K562 (cell line): Measurements from ENCODE around the gene PSMA1. TPM values are rescaled to one million over a fixed set of nuclear protein-coding genes. Genes with fewer than 3 reads are reported as not detected.

Experiments used
- ATAC-seq: fragments of 200-7000 bp; cut with Tn5 transposase; 3 replicates; pipeline ENCODE4 v1.9.1; 2020; ENCODE audit warnings: moderate library complexity
- BruUV-seq: library from RNA; stranded (reverse); fragments of 400-500 nt; replicated peaks from 2 replicates; lab custom pipeline; 2021; lab: Mats Ljungman, UMichigan
- CTCF ChIA-PET: fragments of 300-600 bp; formaldehyde crosslinking; extraction: SDS; loops from one replicate; lab custom pipeline; 2021; ENCODE audit warnings: low intra/inter-chr PET ratio; lab: Yijun Ruan, JAX
- POLR2A ChIA-PET: fragments of 300-600, 350-650 bp; sonication (Branson Sonifier 250); formaldehyde crosslinking; extraction: SDS; loops from one replicate; lab custom pipeline; 2021; ENCODE audit warnings: antibody characterized with exemption, inconsistent platforms; lab: Yijun Ruan, JAX
- DNase-seq, 4 experiments: peaks; one replicate each; pipeline versions ENCODE4 v3.0.0 to v3.0.0-alpha.2; 2011 to 2018; ENCODE audit warnings: low spot score in 3 of 4, mixed read lengths in 3 of 4; ENCODE audit errors: extremely low read depth in 1 of 4
- FAIRE-seq: peaks from 2 replicates; lab custom pipeline; 2011; peaks lifted over from hg19 to GRCh38; lab: Jason Lieb, UNC
- H2AFZ ChIP-seq: 2 replicates; pipeline ENCODE4 v1.6.0; 2011; ENCODE audit warnings: low read depth, low read length, control low read depth, inconsistent platforms
- H3K27ac ChIP-seq: fragments of 200-600 bp; 3 replicates; pipeline ENCODE4 v1.8.0; 2011; ENCODE audit warnings: low read depth, mild to moderate bottlenecking, control low read depth, inconsistent platforms, low read length, moderate library complexity, mixed read lengths; ENCODE audit errors: extremely low read depth
- H3K27me3 ChIP-seq, 2 experiments: fragments of 300-600 bp in 1 of 2; 2 replicates in 1 of 2; 3 replicates in 1 of 2; pipeline versions ENCODE4 v1.6.0 to v1.8.0; 2011; ENCODE audit warnings: inconsistent platforms in 2 of 2, low read length in 2 of 2, mild to moderate bottlenecking in 1 of 2, mixed read lengths in 1 of 2, moderate library complexity in 1 of 2; ENCODE audit not compliant: control insufficient read depth in 2 of 2, insufficient read depth in 2 of 2
- H3K36me3 ChIP-seq: fragments of 300-600 bp; 3 replicates; pipeline ENCODE4 v1.8.0; 2011; ENCODE audit warnings: mild to moderate bottlenecking, low read length, inconsistent platforms; ENCODE audit not compliant: control insufficient read depth, insufficient read depth
- H3K4me1 ChIP-seq, 2 experiments: fragments of 200-600 bp in 1 of 2; replicated peaks in 1 of 2; 2 replicates in 1 of 2; 3 replicates in 1 of 2; pipeline versions ENCODE4 v1.5.1 to v1.8.0; 2011; ENCODE audit warnings: inconsistent platforms in 2 of 2, low read length in 2 of 2, mild to moderate bottlenecking in 1 of 2, mixed read lengths in 1 of 2, moderate library complexity in 1 of 2; ENCODE audit not compliant: control insufficient read depth in 2 of 2, insufficient read depth in 2 of 2
- H3K4me2 ChIP-seq: 2 replicates; pipeline ENCODE4 v1.6.1; 2011; ENCODE audit warnings: low read length, control low read depth, inconsistent platforms, mixed read lengths; ENCODE audit not compliant: insufficient read depth
- H3K4me3 ChIP-seq: fragments of 200-600 bp; sonication (generic), shearing (Covaris generic); 2 replicates; pipeline ENCODE4 v1.5.1; 2016; ENCODE audit warnings: control low read depth, inconsistent platforms
- H3K79me2 ChIP-seq: fragments of 200-600 bp; 3 replicates; pipeline ENCODE4 v1.8.0; 2011; ENCODE audit warnings: low read length, inconsistent platforms; ENCODE audit not compliant: control insufficient read depth, insufficient read depth
- H3K9ac ChIP-seq, 2 experiments: 2 replicates each; pipeline versions ENCODE4 v1.6.0 to v1.6.1; 2011; ENCODE audit warnings: low read depth in 2 of 2, low read length in 2 of 2, control low read depth in 1 of 2, inconsistent platforms in 1 of 2, mild to moderate bottlenecking in 1 of 2, mixed read lengths in 1 of 2; ENCODE audit not compliant: insufficient read depth in 1 of 2
- H3K9me1 ChIP-seq: one replicate; pipeline ENCODE4 v1.6.0; 2011; ENCODE audit warnings: inconsistent platforms, mild to moderate bottlenecking, low read length, moderate library complexity; ENCODE audit not compliant: control insufficient read depth, insufficient read depth
- H3K9me3 ChIP-seq: replicated peaks from 2 replicates; pipeline ENCODE4 v1.5.1; 2011; ENCODE audit warnings: low read depth, low read length, inconsistent platforms; ENCODE audit not compliant: control insufficient read depth, insufficient read depth
- H4K20me1 ChIP-seq: replicated peaks from 2 replicates; pipeline ENCODE4 v1.6.1; 2011; ENCODE audit warnings: low read length, inconsistent platforms, mixed read lengths; ENCODE audit not compliant: control insufficient read depth, insufficient read depth
- KDM5B ChIP-seq: fragments of 200-600 bp; sonication (generic); IDR thresholded peaks from 2 replicates; pipeline ENCODE4 v1.6.1; 2012; ENCODE audit warnings: low read depth, mild to moderate bottlenecking, moderate library complexity, low read length, control low read depth, inconsistent platforms; ENCODE audit not compliant: insufficient replicate concordance
- MLLT1 ChIP-seq, 2 experiments: fragments of 450-650 bp; IDR thresholded peaks; 2 replicates each; pipeline ENCODE4 v1.6.1; 2016
- POLR2A ChIP-seq: fragments of 450-650 bp; conservative IDR thresholded peaks from 2 replicates; pipeline ENCODE4 v1.6.1; 2016
- POLR2B ChIP-seq: fragments of 450-650 bp; IDR thresholded peaks from 2 replicates; pipeline ENCODE4 v1.6.1; 2018; ENCODE audit warnings: low read depth; ENCODE audit not compliant: partially characterized antibody
- SPI1 ChIP-seq: IDR thresholded peaks from 2 replicates; pipeline ENCODE4 v1.6.1; 2011; ENCODE audit warnings: low read depth, low read length, control low read depth, borderline replicate concordance
- SUPT5H ChIP-seq: fragments of 450-650 bp; IDR thresholded peaks from 2 replicates; pipeline ENCODE4 v1.6.1; 2016
- WGBS: fragments of 100-300 bp; shearing (Covaris generic); methylation state at CpG from one replicate; pipeline ENCODE4 v1.1.6; 2016; ENCODE audit warnings: low coverage, mixed read lengths; ENCODE audit not compliant: insufficient coverage; ENCODE audit errors: missing lambda C conversion rate; 5-methylcytosine and 5-hydroxymethylcytosine counted together
- in situ Hi-C: fragments of 300-500 bp; cut with MboI; formaldehyde crosslinking; loops from 4 replicates; pipeline ENCODE4 v1.15.0; 2018; ENCODE audit warnings: inconsistent platforms, mixed read lengths
- intact Hi-C: fragments of 100-400 bp; cut with micrococcal nuclease; formaldehyde crosslinking; loops from 2 replicates; pipeline ENCODE4 v1.14.2; 2022
- polyA plus RNA-seq, 8 experiments: library from polyadenylated mRNA; depleted of rRNA in 4 of 8; stranded (reverse) in 5 of 8; unstranded in 3 of 8; fragments of >200 nt; fragmentation: Nextera tagmentation in 2 of 8; fragmentation: Illumina TruSeq in 1 of 8; extraction: Ambion mirVana in 2 of 8; extraction: Trizol in 1 of 8; gene quantifications; 2 replicates each; pipeline versions ENCODE4 v1.2.1 to v1.2.3, GENCODE V29; 2011 to 2014; ENCODE audit warnings: inconsistent platforms in 1 of 8, missing spikeins in 1 of 8
- total RNA-seq, 7 experiments: library from RNA; depleted of rRNA in 6 of 7; stranded (reverse); fragments of >200 nt in 6 of 7; fragmentation: Illumina TruSeq in 2 of 7; extraction: Trizol in 2 of 7; gene quantifications; 2 replicates each; pipeline versions ENCODE4 v1.2.1 to v1.2.3, GENCODE V29; 2011 to 2021; ENCODE audit warnings: low replicate concordance in 1 of 7
- TF ChIP-seq, protein P1 (sequence below): fragments of 450-650 bp; formaldehyde crosslinking; conservative IDR thresholded peaks from 2 replicates; pipeline ENCODE4 v1.4.0; 2022; ENCODE audit warnings: mild to moderate bottlenecking, missing genetic modification characterization

PSMA1 gene
- total and polyA plus RNA-seq, 9 of the 15 experiments (the other 6 are each of a cell fraction or from before 2014, with no cell fraction given) = 283 to 1,007 (median 424) TPM

DNA sequence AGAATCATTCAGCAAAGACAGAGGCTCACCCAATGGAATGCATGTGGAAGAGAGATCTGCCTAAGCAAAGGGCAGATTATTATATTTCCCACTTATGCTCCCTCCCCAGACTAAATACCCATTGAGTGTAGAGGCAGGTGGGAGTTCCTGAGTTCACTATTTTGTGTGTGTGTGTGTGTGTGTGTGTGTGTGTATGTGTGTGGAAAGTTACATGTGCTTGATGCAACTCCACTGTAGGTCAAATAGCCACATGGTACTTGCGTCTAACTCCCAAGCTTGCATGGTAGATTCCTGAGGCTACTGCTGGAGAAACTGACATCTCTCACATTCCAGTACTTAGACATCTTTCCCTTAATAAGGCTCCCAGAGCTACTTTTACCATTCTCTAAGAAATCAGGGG lies 17.2 kb downstream of the PSMA1 start:
- 69% methylated on average over 1 of the region's 1 CpG for WGBS
- Histone ChIP-seq H3K4me1 (peaks cover 0 to 9% of the 10 kb centered on the region in 2 experiments; a peak in 3 of 5 replicates), H3K27me3 (no peaks in the 10 kb centered on the region), H3K4me2 (no peak overlapping the region), H3K4me3 (no peak overlapping the region), H3K9ac (no peak overlapping the region), H3K9me3 (no peaks in the 10 kb centered on the region), H3K36me3 (peaks cover 58% of the 10 kb centered on the region), H3K79me2 (peaks cover 16% of the 10 kb centered on the region), H3K9me1 (no peaks in the 10 kb centered on the region), H2AFZ (no peak overlapping the region), H3K27ac (no peak overlapping the region), H4K20me1 (no peaks in the 10 kb centered on the region)
- CTCF ChIA-PET = no interaction called here
- intact Hi-C loops (no loop called here), in situ Hi-C loops (no loop called here)
- TF ChIP-seq POLR2A (peak; percentile 56), MLLT1 (IDR thresholded peaks at IDR 0.05) (no peak), KDM5B (no peak), SUPT5H (peak; percentile 57; the same call in 1 of the 2 replicates), POLR2B (peak; percentile 64), SPI1 (no peak)
- TF ChIP-seq, protein P1, sequence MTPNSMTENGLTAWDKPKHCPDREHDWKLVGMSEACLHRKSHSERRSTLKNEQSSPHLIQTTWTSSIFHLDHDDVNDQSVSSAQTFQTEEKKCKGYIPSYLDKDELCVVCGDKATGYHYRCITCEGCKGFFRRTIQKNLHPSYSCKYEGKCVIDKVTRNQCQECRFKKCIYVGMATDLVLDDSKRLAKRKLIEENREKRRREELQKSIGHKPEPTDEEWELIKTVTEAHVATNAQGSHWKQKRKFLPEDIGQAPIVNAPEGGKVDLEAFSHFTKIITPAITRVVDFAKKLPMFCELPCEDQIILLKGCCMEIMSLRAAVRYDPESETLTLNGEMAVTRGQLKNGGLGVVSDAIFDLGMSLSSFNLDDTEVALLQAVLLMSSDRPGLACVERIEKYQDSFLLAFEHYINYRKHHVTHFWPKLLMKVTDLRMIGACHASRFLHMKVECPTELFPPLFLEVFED (CRISPR knock-in tag) = 0 out of 2 replicates have a peak, but pooled peaks have one; percentile 21
- POLR2A ChIA-PET = interaction anchor here (1.2 kb wide), 2 partner anchors 13 to 17 kb away, joined by 4 to 5 read pairs; partner anchors contain the start of gene PSMA1
- ATAC-seq (no peak), FAIRE-seq (no peak), DNase-seq (no peak)
- BruUV-seq = no TSS peak
